Breast epithelium (tissue), 3 donors: ENCODE measurements around the gene RBFOX1.

ENCODE experiments used
- POLR2A ChIP-seq: fragments of 450-650 bp; IDR thresholded peaks from one replicate; pipeline ENCODE4 v1.6.1; 2016; ENCODE audit warnings: antibody characterized with exemption, mild to moderate bottlenecking, moderate library complexity
- POLR2AphosphoS5 ChIP-seq, 3 donors: sonication (generic); formaldehyde crosslinking; IDR thresholded peaks; one replicate each; pipeline ENCODE4 v1.6.1; 2017; ENCODE audit warnings: antibody characterized with exemption in 3 of 3
- TF ChIP-seq, protein P1 (sequence below), 3 donors: fragments of 450-650 bp; IDR thresholded peaks; one replicate each; pipeline ENCODE4 v1.5.1; 2016 to 2017; ENCODE audit warnings: antibody characterized with exemption in 3 of 3, mild to moderate bottlenecking in 3 of 3, moderate library complexity in 3 of 3

DNA sequence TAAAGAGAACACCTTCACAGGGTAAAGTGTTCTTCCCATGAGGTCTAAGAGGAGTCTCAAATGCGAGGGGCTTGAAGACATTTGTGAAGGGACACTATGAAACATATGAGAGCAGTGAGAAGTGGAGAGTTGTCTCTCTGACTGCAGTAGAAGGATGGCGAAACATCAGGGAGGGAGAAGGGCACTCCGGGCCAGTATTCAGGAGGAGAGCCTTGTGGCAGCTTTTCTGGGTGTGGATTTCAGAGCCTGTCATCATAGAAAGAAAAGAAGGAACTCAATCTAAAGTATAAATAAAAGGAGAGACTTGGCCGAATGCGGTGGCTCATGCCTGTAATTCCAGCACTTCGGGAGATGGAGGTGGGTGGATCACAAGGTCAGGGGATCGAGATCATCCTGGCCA is 117.2 kb downstream of the RBFOX1 start:
- TF ChIP-seq, protein P1, sequence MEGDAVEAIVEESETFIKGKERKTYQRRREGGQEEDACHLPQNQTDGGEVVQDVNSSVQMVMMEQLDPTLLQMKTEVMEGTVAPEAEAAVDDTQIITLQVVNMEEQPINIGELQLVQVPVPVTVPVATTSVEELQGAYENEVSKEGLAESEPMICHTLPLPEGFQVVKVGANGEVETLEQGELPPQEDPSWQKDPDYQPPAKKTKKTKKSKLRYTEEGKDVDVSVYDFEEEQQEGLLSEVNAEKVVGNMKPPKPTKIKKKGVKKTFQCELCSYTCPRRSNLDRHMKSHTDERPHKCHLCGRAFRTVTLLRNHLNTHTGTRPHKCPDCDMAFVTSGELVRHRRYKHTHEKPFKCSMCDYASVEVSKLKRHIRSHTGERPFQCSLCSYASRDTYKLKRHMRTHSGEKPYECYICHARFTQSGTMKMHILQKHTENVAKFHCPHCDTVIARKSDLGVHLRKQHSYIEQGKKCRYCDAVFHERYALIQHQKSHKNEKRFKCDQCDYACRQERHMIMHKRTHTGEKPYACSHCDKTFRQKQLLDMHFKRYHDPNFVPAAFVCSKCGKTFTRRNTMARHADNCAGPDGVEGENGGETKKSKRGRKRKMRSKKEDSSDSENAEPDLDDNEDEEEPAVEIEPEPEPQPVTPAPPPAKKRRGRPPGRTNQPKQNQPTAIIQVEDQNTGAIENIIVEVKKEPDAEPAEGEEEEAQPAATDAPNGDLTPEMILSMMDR (IDR thresholded peaks at IDR 0.05) = no peak
- no peak for TF ChIP-seq POLR2A
- TF ChIP-seq POLR2AphosphoS5 (IDR thresholded peaks at IDR 0.05) = no peak
